ENCODE measurements around the gene ZFAND6. TPM values are rescaled to one million over a fixed set of nuclear protein-coding genes. Genes with fewer than 3 reads are reported as not detected.

ZFAND6 gene
- total and polyA plus RNA-seq, 10 of the 15 experiments (the other 5 are each of a cell fraction or from before 2014, with no cell fraction given), result 78.9 to 179 (median 135) TPM

GRCh38 chr15:80041494-80042253 lies 17.8 kb upstream of the ZFAND6 start (continued):
- TF ChIP-seq PKNOX1 (IDR thresholded peaks at IDR 0.05), result no peak
- TF ChIP-seq POLR2AphosphoS2 (IDR thresholded peaks at IDR 0.05; ENCODE audit: low read depth, low read length), result no peak
- no peak for TF ChIP-seq ZNF622 (IDR thresholded peaks at IDR 0.05)
- no peak for TF ChIP-seq RFX5 (IDR thresholded peaks at IDR 0.05; ENCODE audit: low read depth, low read length)
- TF ChIP-seq, protein P1, sequence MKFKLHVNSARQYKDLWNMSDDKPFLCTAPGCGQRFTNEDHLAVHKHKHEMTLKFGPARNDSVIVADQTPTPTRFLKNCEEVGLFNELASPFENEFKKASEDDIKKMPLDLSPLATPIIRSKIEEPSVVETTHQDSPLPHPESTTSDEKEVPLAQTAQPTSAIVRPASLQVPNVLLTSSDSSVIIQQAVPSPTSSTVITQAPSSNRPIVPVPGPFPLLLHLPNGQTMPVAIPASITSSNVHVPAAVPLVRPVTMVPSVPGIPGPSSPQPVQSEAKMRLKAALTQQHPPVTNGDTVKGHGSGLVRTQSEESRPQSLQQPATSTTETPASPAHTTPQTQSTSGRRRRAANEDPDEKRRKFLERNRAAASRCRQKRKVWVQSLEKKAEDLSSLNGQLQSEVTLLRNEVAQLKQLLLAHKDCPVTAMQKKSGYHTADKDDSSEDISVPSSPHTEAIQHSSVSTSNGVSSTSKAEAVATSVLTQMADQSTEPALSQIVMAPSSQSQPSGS (IDR thresholded peaks at IDR 0.05; ENCODE audit: low read length), result no peak
- TF ChIP-seq TARDBP (IDR thresholded peaks at IDR 0.05; ENCODE audit: borderline replicate concordance), result no peak
- TF ChIP-seq ZNF217 (IDR thresholded peaks at IDR 0.05), result no peak
- TF ChIP-seq NFYA (IDR thresholded peaks at IDR 0.05; ENCODE audit: borderline replicate concordance, low read depth, low read length), result no peak

DNA sequence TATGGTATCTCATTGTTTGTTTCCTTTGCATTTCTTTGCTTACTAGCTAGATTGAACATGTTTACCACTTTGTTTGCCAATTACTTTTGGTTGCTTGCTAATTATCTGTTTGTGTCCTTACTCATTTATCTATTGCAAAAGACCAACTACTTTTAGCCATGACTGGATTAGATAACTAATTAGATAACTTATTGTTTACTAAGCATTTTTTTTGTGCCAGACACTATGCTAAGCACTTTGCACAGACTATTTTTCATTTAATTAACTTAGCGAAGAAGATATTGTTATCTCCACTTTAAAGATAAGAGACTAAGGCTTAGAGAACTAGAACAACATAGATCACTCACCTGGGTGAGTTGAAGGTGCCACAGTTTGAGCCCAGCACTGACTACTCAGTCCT lies 16.9 kb upstream of the ZFAND6 start:
- no peaks in the 10 kb centered on the region for H3K9me3 ChIP-seq (replicated peaks; ENCODE audit: control insufficient read depth, insufficient read depth, low read length)
- in situ Hi-C loops (cut with MboI), result no loop called here
- ATAC-seq (no peak), FAIRE-seq (no peak), DNase-seq (ENCODE audit: low read depth, low spot score) (no peak)
- 96% methylated on average over 1 of the region's 1 CpG for WGBS (ENCODE audit: insufficient coverage, insufficient replicate concordance, low lambda C conversion rate, missing lambda C conversion rate)
- BruUV-seq (replicated peaks), result no TSS peak
- H3K36me3 ChIP-seq (ENCODE audit: control insufficient read depth in 2 of 2, insufficient read depth in 2 of 2, low read length in 1 of 2), result no peaks in the 10 kb centered on the region
- no peak overlapping the region for H3K9ac ChIP-seq (ENCODE audit: control insufficient read depth, insufficient read depth, low read length)
- H3K27ac ChIP-seq (ENCODE audit: control insufficient read depth, insufficient read depth), result no peak overlapping the region
- H3K79me2 ChIP-seq (ENCODE audit: control insufficient read depth, insufficient read depth, low read length), result no peaks in the 10 kb centered on the region
- no peaks in the 10 kb centered on the region for H3K4me1 ChIP-seq (ENCODE audit: control insufficient read depth, insufficient read depth, low read length)
- H2AFZ ChIP-seq (ENCODE audit: control insufficient read depth, low read depth, low read length), result no peak overlapping the region
- H4K20me1 ChIP-seq (ENCODE audit: control insufficient read depth, insufficient read depth), result no peaks in the 10 kb centered on the region
- intact Hi-C loops (cut with micrococcal nuclease; ENCODE audit: unreplicated experiment), result no loop called here
- H3K4me2 ChIP-seq (ENCODE audit: control insufficient read depth, insufficient read depth), result no peak overlapping the region
- SMC1A ChIA-PET (ENCODE audit: uncharacterized antibody, unreplicated experiment), result interaction anchor here (0.7 to 1.6 kb wide), 4 partner anchors 8 to 86 kb away, joined by 3 to 7 read pairs (median 4); no protein-coding TSS in a partner anchor
- TF ChIP-seq NFIC (IDR thresholded peaks at IDR 0.05; ENCODE audit: low read depth, low read length) (no peak), FOXK2 (IDR thresholded peaks at IDR 0.05) (no peak), BCL3 (IDR thresholded peaks at IDR 0.05; ENCODE audit: borderline replicate concordance, insufficient read depth, low read depth, low read length, poor library complexity, severe bottlenecking) (peak; percentile 67), STAT3 (IDR thresholded peaks at IDR 0.05; ENCODE audit: low read depth, low read length) (no peak), REST (IDR thresholded peaks at IDR 0.05; ENCODE audit: low read depth, low read length) (no peak)
- H3K27me3 ChIP-seq (replicated peaks in 1 of 2; ENCODE audit: control insufficient read depth in 2 of 2, insufficient read depth in 2 of 2, low read length in 1 of 2), result no peaks in the 10 kb centered on the region
- H3K4me3 ChIP-seq, result no peak overlapping the region
- RAD21 ChIA-PET (ENCODE audit: unreplicated experiment), result interaction anchor here (0.5 to 1.1 kb wide), 3 partner anchors 18 to 60 kb away, joined by 3 to 5 read pairs (median 3); no protein-coding TSS in a partner anchor
- CTCF ChIA-PET, result interaction anchor here (1.0 kb wide), 1 partner anchor 13 kb away, joined by 3 read pairs; no protein-coding TSS in a partner anchor
- POLR2A ChIA-PET, result interaction anchor here (1.0 to 1.2 kb wide), 2 partner anchors 9 to 11 kb away, joined by 3 read pairs; no protein-coding TSS in a partner anchor

All from GM12878 (cell line).